GM20431 (cell line): ENCODE results near the gene RNF130.

Experiments
- in situ Hi-C: fragments of 300-500 bp; cut with MseI, MboI; formaldehyde crosslinking; loops from one replicate; pipeline ENCODE4 v1.15.0; 2020; ENCODE audit warnings: low sequenced_read_pairs; ENCODE audit not compliant: unreplicated experiment

The RNF130 gene

DNA sequence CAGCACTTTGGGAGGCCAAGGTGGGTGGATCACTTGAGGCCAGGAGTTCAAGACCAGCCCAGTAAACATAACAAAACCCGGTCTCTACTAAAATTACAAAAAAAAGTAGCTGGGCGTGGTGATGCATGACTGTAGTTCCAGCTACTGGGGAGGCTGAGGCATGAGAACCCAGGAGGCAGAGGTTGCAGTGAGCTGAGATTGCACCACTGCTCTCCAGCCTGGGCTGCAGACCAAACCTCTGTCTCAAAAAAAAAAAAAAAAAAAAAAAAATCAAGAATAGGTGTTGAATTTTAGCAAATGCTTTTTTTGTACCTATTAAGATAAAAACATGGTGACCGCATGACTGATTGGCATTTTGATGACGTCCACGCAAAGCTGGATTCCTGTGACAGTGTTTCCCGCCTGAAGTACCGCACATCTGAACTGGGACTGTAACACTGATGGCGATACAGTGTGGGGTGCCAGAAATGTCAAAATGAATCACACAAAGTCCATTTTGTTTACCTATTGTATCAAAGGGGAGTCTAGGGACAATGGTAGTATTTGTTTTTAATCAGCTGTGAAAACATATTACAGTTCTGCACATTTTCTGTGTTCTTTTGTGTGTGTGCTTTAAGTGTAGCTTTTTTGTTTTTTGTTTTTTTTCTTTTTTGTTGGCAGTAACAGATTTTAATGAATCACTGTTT, 140.6 kb downstream of the RNF130 start:
- in situ Hi-C loops, result no loop called here

DNA sequence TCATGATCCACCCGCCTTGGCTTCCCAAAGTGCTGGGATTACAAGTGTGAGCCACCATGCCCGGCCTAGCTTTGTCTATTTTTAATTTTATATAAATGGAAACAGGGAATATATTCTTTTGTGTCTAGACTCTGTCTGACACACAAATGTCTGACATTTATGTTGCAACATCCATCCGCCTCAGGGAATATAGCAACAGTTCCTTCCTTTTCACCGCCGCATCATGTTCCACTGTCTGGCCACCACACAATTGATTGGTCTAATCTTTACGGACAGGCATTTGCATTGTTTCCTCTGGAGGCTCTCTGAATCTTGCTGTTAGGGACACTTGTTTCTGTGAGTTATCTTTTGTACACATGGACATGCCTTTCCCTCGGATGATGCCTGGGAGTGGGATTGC, 143.7 kb downstream of the RNF130 start:
- in situ Hi-C loops, result no loop called here

DNA sequence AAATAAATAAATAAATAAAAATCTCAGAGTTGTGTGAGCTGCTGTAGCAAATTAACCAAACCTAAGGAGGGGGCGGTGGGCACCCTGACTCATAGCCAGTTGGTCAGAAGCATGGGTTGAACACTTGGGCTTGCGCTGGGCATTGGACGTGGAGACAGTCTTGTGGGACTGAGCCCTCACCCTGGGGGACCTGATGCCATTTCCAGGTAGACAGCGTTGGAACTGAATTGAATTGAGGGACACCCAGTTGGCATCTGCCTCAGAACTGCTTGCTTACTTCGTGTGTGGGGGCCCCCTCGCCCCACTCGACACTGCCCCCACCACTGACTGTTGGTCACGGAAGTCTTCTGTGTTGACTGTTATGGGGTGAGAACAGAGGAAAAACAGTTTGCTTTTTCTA, 144.9 kb downstream of the RNF130 start:
- in situ Hi-C loops, result no loop called here

DNA sequence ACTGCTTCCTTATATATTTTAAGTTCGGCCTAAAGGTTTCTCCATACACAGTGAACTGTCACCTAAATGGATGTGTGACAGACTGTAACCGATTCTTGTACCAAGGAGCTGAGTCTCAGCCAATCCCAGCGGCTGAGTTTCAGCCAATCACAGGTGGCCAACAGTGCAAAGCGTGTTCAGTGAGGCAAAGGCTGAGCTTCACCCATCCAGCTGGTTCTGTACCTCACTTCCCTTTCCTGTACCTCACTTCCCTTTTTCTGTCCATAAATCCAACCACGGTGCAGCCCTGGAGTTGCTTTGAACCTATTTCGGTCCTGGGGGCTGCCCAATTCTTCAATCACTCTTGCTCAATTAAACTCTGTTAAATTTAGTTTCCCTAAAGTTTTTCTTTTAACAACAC, 148.1 kb downstream of the RNF130 start:
- in situ Hi-C loops, result no loop called here

DNA sequence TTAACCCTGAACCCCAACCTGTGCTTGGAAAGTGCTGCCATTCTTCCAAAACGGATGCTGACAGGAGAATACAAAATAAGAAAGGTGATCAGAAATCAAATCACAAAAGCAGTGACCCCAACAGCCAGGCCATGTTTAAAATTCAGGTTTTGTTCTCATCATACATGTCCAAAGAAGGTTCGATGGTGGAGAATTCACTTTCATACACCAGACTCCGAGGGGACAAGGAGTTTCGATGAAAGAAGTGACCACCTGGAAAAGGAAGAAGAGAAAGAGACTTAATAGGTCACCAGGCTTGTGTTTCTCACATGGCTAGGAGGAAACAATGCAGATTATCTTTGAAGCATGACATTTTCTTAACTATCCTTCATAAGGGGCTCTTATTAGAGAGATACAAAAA, 151.4 kb downstream of the RNF130 start:
- in situ Hi-C loops, result no loop called here

DNA sequence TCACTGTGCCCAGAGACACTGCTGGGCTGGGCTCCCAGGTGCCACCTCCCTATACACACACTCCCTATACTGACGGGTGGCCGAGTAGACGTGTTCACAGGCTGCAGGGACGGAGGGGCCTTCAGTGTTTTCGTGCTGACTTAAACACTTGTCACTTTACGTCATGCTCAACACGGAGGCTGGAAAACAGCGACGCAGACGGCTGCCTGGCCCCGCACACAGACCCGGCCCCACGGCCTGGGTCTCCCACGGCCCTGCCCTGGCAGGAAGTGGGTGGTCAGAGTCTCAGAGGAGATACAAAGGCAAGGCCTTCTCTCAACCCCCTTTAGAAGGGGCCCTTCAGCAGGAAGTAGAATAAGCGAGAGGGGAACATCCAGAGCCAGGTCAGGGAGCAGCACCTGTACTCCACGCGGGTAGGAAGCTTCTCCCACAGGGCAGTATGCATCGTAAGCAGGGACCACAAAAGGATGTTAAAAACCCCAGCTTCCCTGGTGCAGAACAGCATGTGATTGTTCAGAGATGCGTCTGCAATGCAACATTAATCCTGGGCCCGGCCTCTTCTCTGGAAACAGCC, 152.0 kb downstream of the RNF130 start:
- in situ Hi-C loops, result no loop called here

DNA sequence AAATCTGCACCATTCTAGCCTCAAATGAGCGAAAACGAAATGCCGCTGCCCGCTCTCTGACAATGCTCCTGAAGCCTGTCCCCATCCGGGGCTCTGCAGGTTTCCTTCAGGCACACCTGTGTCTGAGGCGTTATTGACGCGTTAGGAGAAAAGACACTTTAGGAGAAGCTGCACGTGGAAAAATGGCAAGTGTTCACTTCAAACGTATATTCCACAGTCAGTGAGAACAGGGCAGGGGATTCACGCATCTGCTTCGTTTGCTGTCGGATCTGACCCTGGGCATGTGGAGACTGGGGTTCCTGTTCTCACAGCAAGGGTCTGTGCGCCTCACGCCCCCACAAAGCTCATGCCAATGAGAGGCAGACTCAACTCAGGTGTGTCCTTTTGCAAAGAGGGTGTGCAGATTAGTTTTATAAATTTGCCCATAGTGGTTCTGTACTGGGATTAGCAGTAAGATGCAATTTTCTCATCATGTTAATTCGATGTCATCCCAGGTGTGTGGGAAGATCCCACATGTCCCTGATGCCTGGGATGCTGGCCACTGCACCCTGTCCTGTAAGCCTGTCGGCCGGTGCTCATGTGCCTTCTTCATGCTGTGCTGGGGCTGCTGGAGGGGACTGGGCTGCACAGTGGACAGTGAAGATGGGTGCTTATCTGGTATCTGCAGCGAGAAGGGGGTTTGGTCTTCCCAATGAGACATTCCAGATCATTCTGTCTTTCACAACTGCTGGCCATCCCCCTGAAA, 152.6 kb downstream of the RNF130 start:
- in situ Hi-C loops, result no loop called here

DNA sequence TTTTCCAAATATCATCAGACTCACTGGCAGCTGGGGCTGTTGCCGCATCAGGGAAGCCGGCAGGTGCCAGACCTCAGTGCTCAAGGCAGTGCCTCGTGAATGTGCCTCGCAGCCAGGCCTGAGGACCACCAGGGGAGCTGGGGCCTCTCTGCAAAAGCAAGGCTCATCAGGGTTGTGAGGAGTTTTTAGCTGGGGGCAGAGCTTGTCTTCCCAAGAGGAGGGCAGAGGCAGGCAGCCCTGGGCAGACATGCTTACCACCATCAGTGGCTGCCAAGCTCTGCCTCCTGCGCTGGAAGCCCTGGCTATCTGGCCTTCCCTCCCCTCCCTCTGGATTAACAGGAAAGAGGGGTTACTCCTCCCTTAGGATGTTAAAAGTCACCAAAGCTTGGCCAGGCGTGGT, 155.0 kb downstream of the RNF130 start:
- in situ Hi-C loops, result no loop called here

DNA sequence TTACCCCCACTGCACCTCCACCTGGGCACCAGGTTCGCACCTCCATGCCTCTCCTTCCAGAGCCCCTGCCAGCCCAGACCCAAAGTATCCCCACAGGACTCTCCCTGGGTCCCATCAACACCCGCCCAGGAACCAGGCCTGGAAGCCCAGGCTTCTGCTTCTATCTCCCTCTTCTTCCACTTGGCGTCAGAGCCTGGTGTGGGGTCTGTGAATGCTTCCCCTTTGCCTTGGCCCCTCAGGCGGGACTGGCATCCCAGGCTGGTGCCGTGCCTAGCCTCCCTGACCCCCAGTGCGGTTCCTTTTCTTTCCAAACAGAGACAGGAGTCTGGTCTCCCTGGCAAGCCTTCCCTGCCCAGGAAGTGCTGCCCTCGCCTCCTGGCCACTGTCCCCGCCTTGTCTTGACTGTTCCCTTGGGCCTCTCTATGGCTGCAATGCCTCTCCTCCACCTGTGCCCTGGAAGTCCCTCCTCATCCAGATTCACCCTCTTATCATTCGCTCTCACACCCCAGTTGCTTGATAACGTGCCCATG, 156.1 kb downstream of the RNF130 start:
- in situ Hi-C loops, result no loop called here

DNA sequence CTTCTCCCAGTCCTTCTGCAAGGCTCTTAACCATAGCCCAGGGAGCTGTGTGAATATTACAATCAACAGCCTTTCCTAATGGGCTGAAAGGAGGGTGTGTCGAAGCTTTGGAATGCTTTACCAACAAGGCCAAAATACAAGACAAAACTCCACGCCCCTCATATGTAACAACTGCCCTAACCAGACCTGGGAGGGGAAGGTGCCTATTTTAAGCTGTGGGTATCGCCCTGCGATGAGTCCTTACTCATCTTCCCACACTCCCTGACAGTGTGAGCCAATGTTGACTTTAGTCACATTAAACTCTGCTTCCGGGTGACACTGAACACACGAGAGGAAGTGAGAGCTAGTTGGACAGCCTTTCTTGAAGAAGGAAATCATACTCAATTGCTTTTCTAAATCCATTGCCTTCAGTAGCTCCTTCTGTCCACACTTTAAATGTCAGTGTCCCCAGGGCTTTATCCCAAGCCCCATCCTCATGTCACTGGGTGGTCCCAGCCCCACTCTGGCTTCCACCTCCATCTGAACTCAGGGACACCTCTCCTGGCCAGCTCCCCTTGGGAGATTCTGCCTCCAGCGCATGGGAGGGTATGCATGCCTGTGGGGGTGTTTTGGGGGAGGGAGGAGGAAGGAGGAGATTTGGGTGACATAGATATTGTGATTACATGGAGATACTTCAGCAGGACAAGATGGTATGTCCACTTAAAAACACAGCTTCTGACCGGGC, 157.4 kb downstream of the RNF130 start:
- in situ Hi-C loops, result no loop called here

DNA sequence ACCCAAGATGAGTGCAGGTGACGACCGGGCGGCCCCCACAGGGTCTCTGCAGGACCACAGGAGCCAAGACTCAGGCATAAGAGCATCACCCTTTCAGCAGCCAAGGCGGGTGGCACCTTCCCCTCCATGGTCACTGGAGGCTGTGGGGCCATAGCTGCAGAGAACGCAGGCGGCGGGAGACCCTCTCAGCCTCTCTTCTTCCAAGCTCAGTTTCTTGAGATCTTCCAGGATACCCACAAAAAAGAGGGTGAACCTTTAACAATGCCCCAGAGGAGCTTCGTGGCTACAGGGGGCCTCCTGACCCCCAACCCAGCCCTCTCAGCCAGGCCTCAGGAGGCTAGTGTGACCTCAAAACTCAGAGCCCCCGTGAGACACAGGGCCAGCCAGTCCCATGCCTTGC, 158.1 kb downstream of the RNF130 start:
- in situ Hi-C loops, result no loop called here

DNA sequence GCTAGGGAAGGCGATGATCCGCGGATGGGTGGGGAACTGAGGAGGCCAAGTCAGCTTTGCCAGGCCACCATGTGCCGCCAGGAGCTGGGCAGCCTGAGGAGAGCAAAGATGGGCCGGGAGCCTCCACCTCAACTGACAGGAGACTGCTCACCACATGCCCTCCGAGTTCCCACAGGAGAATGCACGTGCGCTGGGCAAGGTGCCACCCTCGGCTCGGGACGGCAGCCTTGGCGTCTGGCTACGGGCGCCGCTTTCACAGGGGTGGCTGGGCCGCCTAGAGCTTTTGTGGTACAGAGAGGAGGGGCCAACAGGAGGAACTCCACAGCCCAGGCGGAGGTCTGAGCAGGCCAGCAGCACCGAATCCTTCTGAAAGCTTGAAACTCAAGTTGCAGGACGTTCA, 158.6 kb downstream of the RNF130 start:
- in situ Hi-C loops, result no loop called here

DNA sequence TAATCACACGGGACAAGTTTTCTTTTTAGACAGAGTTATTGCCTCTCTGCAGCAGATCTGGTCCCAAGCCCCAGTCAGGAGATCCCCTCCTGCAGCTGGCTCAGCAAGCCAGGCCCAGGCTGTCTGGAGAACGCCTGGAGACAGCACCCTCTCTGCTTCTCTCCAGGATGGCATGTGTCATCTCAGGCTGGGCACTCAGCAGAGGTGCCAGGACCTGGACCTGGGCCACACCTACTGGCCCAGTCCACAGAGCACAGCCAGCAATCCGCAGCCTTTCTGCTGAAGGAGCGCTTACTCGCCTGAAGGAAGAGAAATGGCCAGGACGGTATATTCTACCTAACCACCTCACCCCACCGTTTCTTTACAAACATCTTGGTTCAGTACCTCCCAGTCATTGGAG, 159.2 kb downstream of the RNF130 start:
- in situ Hi-C loops, result no loop called here

DNA sequence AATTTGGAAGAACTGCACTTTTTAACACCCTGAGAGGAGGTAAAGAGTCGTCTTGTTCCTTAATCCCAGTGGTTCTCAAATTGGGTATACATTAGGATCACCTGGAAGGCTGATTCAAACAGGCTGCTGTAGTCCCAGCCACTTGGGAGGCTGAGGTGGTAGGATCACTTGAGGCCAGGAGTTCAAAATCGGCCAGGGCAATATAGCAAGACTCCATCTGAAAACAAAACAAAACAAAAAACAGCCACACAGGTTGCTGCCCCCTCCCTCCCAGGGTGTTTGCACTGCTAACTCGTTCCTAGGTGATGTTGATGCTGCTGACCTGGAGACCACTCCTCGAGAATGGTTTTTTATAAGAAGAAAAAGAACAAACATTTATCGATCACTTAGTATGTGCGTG, 162.3 kb downstream of the RNF130 start:
- in situ Hi-C loops, result no loop called here

DNA sequence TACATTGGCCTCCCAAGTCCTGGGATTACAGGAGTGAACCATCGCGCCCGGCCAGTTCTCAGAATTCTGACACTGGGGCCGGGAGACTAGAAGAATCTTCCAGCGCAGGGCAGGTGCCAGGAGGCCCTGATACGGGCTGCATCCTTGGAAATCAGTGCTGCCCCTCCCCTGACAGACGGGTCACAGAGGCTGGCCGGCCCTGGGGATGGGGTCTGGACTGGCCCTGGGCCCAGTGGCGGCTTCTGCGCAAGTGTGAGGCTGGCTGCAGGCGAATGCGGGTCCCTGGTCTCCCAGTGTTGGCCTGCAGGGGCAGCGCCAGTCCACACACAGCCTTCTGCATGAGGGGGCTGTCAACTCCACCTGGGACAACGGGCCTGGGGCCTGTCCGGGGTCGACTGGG, 163.0 kb downstream of the RNF130 start:
- in situ Hi-C loops, result no loop called here

DNA sequence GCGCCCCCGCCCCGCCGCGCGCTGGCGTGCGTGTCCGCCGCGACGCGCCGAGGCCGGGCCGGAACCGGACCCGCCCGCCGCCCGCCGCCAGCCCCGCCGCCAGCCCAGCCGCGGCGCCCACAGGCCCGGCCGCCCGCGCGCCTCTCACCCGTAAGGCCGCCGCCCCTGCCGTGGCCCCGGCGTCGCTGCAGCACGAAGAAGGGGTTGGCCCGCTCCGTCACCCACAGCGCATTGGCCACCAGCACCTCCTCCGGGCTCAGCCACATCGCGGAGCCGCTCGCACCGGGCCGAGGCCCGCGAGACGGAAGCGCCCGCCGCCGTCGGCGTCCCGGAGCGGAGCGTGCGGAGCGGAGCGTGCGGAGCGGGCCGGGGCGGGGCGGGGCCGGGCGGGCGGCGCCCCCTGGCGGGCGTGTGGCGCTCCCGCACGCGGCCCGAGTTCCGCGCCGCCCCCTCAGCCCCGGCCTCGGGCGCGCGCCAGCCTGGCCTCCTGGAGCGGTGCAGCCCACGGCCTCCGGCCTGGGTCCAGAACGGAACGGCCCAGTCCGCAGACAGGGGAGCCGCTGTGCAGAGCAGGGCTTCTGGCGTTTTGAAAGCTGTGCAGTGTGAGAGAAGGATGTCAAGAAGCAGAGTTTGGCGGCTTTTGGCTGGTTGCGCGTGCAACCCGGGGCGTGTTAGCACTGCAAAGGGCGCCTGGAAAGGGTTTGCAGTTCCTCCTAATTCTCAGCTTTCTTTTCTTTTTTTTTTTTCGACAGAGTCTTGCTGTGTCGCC, 163.8 kb downstream of the RNF130 start, which contains the start of gene TBC1D9B:
TBC1D9B (minus strand) TSS at position 342 of the 769 bp plus-strand sequence; CDS start at position 266, 76 bp downstream.
- in situ Hi-C loops, result no loop called here

DNA sequence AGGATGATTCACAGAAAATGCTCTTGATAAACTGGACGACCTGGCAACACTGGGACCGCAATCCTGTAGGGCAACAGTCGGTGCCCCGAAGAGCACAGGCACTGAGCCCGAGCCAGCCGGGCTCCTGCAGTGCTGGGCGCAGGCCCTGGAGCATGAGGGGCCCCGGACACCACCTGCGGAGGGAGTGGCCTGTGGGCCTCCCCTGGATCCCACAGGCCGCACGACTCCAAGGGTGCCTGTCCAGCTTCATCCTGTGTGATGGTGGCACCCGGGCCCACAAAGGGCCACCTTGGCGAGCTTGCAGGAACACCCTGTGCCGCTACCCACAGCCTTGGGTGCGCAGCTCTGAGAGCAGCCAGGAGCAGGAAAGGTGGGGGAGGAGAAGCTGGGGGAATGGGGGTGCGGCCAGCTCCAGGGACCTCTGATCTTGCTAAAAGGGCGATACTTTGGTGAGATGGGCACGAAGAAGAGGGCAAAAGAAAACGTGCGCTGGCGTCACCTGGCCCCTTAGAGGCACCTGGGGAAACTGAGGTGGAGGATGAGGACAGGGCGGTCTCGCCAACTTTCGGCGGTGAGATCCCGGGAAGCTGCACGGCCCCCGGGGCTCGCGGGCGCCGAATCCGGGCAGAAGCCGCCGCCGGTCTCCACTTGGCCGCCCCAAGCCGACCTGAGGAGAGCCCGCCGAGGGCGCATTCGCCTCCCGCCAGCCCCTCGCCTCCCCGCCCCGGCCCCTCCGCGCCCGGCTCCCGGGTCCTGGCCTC, 164.6 kb downstream of the RNF130 start:
- in situ Hi-C loops, result no loop called here

DNA sequence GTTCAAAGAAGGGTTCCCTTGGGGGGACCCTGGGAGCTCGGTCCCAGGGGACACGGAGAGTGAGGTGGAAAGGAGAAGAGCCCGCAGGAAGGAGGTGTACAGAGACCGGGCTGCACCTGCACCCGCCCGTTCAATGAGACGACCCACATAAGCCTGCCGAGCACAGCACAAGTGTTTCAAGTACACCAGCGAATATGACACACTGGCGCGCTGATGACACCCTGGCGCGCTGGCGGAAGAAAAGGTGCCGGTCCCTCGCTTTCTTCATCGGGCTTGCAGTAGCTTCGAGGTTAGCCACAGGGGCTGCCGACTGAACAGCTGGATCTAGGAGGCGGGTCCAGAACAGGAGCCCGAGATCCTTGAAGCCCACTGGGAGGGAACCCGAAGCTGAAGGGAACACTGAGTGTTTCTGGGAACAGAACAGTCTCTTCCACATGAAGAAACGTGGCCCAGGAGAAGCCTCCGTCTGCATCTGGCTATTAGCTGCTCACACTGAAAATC, 165.2 kb downstream of the RNF130 start:
- in situ Hi-C loops, result no loop called here

DNA sequence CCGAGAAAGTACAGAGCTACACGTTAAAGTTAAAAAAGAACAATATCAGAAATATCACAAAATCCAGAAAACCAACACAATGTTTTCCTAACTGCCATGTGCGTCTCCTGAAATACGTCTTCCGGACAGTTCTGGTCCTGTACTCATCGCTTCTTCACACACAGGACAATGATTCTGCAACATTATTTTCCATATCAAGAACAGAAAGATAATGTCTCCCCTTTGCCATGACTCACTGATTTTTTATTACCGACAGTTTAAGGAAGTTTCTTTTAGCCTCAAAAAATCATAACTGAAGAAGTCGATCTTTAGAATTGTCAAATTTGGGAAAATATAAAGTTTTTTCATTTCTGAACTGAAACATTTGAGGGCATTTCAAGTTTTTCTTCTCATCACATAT, 166.4 kb downstream of the RNF130 start:
- in situ Hi-C loops, result no loop called here
